GF-D8 (cell line): ENCODE data around the gene FBLN7.
"Not testable (repeated sequence)": the region's sequence is repeated elsewhere in the genome, so short reads cannot be mapped to it uniquely, and the experiment has no call there.

Source experiments
- DNase-seq: peaks from one replicate; lab custom pipeline; 2025; lab: John Stamatoyannopoulos, UW

FBLN7 gene

GRCh38 chr2:112184121-112184520 lies 45.9 kb downstream of the FBLN7 start:
- no peak for DNase-seq

GRCh38 chr2:112185131-112185530 lies 46.9 kb downstream of the FBLN7 start:
- no peak for DNase-seq

GRCh38 chr2:112187046-112187715 lies 49.0 kb downstream of the FBLN7 start:
- no peak for DNase-seq

GRCh38 chr2:112187805-112188596 lies 49.8 kb downstream of the FBLN7 start:
- DNase-seq = peak; percentile 16

GRCh38 chr2:112189001-112189556 lies 50.9 kb downstream of the FBLN7 start:
- DNase-seq = no peak

- no peak for DNase-seq
Measured at GRCh38 chr2:112194028-112194427, 55.8 kb downstream of the FBLN7 start.

GRCh38 chr2:112194482-112194881 lies 56.3 kb downstream of the FBLN7 start:
- no peak for DNase-seq

GRCh38 chr2:112195167-112195766 lies 57.1 kb downstream of the FBLN7 start:
- DNase-seq = no peak

- no peak for DNase-seq
Measured at GRCh38 chr2:112195950-112196349, 57.8 kb downstream of the FBLN7 start.

GRCh38 chr2:112197868-112198267 lies 59.7 kb downstream of the FBLN7 start:
- DNase-seq = no peak

GRCh38 chr2:112198780-112199179 lies 60.6 kb downstream of the FBLN7 start:
- DNase-seq = no peak

- DNase-seq = no peak
Measured at GRCh38 chr2:112199188-112199587, 61.0 kb downstream of the FBLN7 start.

GRCh38 chr2:112201696-112202430 lies 63.7 kb downstream of the FBLN7 start:
- no peak for DNase-seq

GRCh38 chr2:112204411-112204810 lies 66.2 kb downstream of the FBLN7 start:
- peak; percentile 10 for DNase-seq

GRCh38 chr2:112207905-112208304 lies 69.7 kb downstream of the FBLN7 start:
- DNase-seq = not testable (repeated sequence)

GRCh38 chr2:112216167-112216566 lies 78.0 kb downstream of the FBLN7 start:
- no peak for DNase-seq

- no peak for DNase-seq
Measured at GRCh38 chr2:112217854-112218253, 79.7 kb downstream of the FBLN7 start.

- DNase-seq = no peak
Measured at GRCh38 chr2:112220186-112220585, 82.0 kb downstream of the FBLN7 start.

- no peak for DNase-seq
Measured at GRCh38 chr2:112220831-112221230, 82.6 kb downstream of the FBLN7 start.

GRCh38 chr2:112229348-112229747 lies 91.2 kb downstream of the FBLN7 start:
- no peak for DNase-seq

GRCh38 chr2:112230371-112230770 lies 92.2 kb downstream of the FBLN7 start:
- no peak for DNase-seq
